GM12878 (cell line): Measurements from ENCODE around the gene SSBP3. TPM values are rescaled to one million over a fixed set of nuclear protein-coding genes. Genes with fewer than 3 reads are reported as not detected.

Source experiments
- ATAC-seq: fragments of 200-7000 bp; cut with Tn5 transposase; 3 replicates; pipeline ENCODE4 v1.9.1; 2020; ENCODE audit warnings: mild to moderate bottlenecking, moderate library complexity
- BruUV-seq: library from RNA; stranded (reverse); fragments of 400-500 nt; replicated peaks from 2 replicates; lab custom pipeline; 2021; lab: Mats Ljungman, UMichigan
- CTCF ChIA-PET: fragments of 300-600 bp; sonication (Branson Sonifier 250); formaldehyde crosslinking; extraction: SDS; loops from one replicate; lab custom pipeline; 2021; ENCODE audit warnings: inconsistent platforms; lab: Yijun Ruan, JAX
- POLR2A ChIA-PET: fragments of 350-600 bp; formaldehyde crosslinking; extraction: SDS; loops from one replicate; lab custom pipeline; 2021; ENCODE audit warnings: inconsistent platforms; lab: Charles Lee
- RAD21 ChIA-PET: fragments of 300-600 bp; sonication (Branson Sonifier 250); formaldehyde crosslinking; loops from one replicate; lab custom pipeline; 2023; ENCODE audit warnings: antibody characterized with exemption; ENCODE audit not compliant: unreplicated experiment; lab: Charles Lee
- SMC1A ChIA-PET: fragments of 300-600 bp; sonication (Branson Sonifier 250); formaldehyde crosslinking; loops from one replicate; lab custom pipeline; 2023; ENCODE audit not compliant: unreplicated experiment, uncharacterized antibody; lab: Charles Lee
- DNase-seq: peaks from one replicate; pipeline ENCODE4 v3.0.0-alpha.2; 2011; ENCODE audit warnings: low read depth, low spot score
- FAIRE-seq: peaks from 3 replicates; lab custom pipeline; 2011; peaks lifted over from hg19 to GRCh38; lab: Jason Lieb, UNC
- H2AFZ ChIP-seq: 2 replicates; pipeline ENCODE4 v1.6.0; 2011; ENCODE audit warnings: low read depth, low read length, control low read depth; ENCODE audit not compliant: control insufficient read depth
- H3K27ac ChIP-seq: 2 replicates; pipeline ENCODE4 v1.5.1; 2011; ENCODE audit warnings: control low read depth; ENCODE audit not compliant: control insufficient read depth, insufficient read depth
- H3K27me3 ChIP-seq, 2 experiments: replicated peaks in 1 of 2; 2 replicates each; pipeline versions ENCODE4 v1.6.0 to v1.6.1; 2011; ENCODE audit warnings: low read length in 1 of 2; ENCODE audit not compliant: control insufficient read depth in 2 of 2, insufficient read depth in 2 of 2
- H3K36me3 ChIP-seq, 2 experiments: 2 replicates each; pipeline ENCODE4 v1.5.1; 2011; ENCODE audit warnings: low read length in 1 of 2; ENCODE audit not compliant: control insufficient read depth in 2 of 2, insufficient read depth in 2 of 2
- H3K4me1 ChIP-seq: 2 replicates; pipeline ENCODE4 v1.6.1; 2011; ENCODE audit warnings: mild to moderate bottlenecking, low read length, moderate library complexity, mixed read lengths; ENCODE audit not compliant: control insufficient read depth, insufficient read depth
- H3K4me2 ChIP-seq: 2 replicates; pipeline ENCODE4 v1.6.0; 2011; ENCODE audit warnings: control low read depth; ENCODE audit not compliant: control insufficient read depth, insufficient read depth
- H3K4me3 ChIP-seq: fragments of 200-600 bp; sonication (generic); 2 replicates; pipeline ENCODE4 v1.5.1; 2016
- H3K79me2 ChIP-seq: 2 replicates; pipeline ENCODE4 v1.6.0; 2011; ENCODE audit warnings: low read length; ENCODE audit not compliant: control insufficient read depth, insufficient read depth
- H3K9ac ChIP-seq: 2 replicates; pipeline ENCODE4 v1.8.0; 2011; ENCODE audit warnings: low read length, control low read depth, mixed read lengths; ENCODE audit not compliant: control insufficient read depth, insufficient read depth
- H3K9me3 ChIP-seq: replicated peaks from 3 replicates; pipeline ENCODE4 v1.5.1; 2011; ENCODE audit warnings: mild to moderate bottlenecking, low read length; ENCODE audit not compliant: control insufficient read depth, insufficient read depth
- H4K20me1 ChIP-seq: 2 replicates; pipeline ENCODE4 v1.6.0; 2011; ENCODE audit not compliant: control insufficient read depth, insufficient read depth
- POLR2A ChIP-seq: IDR thresholded peaks from 2 replicates; pipeline ENCODE4 v1.6.1; 2011; ENCODE audit warnings: low read depth, mild to moderate bottlenecking, low read length
- RAD21 ChIP-seq: IDR thresholded peaks from 2 replicates; pipeline ENCODE4 v1.6.1; 2011; ENCODE audit warnings: mild to moderate bottlenecking, low read depth, low read length, moderate library complexity; ENCODE audit not compliant: insufficient read depth
- SIN3A ChIP-seq: IDR thresholded peaks from 2 replicates; pipeline ENCODE4 v1.6.1; 2012; ENCODE audit warnings: low read depth, low read length, improper control_type of control experiment
- SKIL ChIP-seq: fragments of 450-650 bp; IDR thresholded peaks from 2 replicates; pipeline ENCODE4 v1.6.1; 2017; ENCODE audit warnings: mild to moderate bottlenecking, low read depth, inconsistent platforms; ENCODE audit not compliant: poor library complexity, severe bottlenecking
- WGBS: methylation state at CpG from one replicate; pipeline ENCODE4 v1.1.6; 2016; ENCODE audit warnings: low lambda C conversion rate; ENCODE audit not compliant: insufficient replicate concordance, insufficient coverage; ENCODE audit errors: missing lambda C conversion rate; 5-methylcytosine and 5-hydroxymethylcytosine counted together
- in situ Hi-C: fragments of 300-500 bp; cut with MboI; formaldehyde crosslinking; loops from 9 replicates; pipeline ENCODE4 v1.14.3; 2018; ENCODE audit warnings: mixed read lengths
- intact Hi-C: fragments of 100-400 bp; cut with micrococcal nuclease; formaldehyde crosslinking; loops from one replicate; pipeline ENCODE4 v1.14.2; 2022; ENCODE audit not compliant: unreplicated experiment
- polyA plus RNA-seq, 11 experiments: library from polyadenylated mRNA; depleted of rRNA in 4 of 11; unstranded in 6 of 11; stranded (reverse) in 5 of 11; fragments of >200 nt; fragmentation: Nextera tagmentation in 4 of 11; fragmentation: Illumina TruSeq in 1 of 11; extraction: Ambion mirVana in 4 of 11; extraction: Trizol in 1 of 11; gene quantifications; 1 replicate in 1 of 11; 2 replicates in 10 of 11; pipeline versions ENCODE4 v1.2.1 to v1.2.3, GENCODE V29; 2011 to 2016; ENCODE audit warnings: inconsistent platforms in 2 of 11, missing spikeins in 2 of 11, low read depth in 1 of 11
- total RNA-seq, 4 experiments: library from RNA; depleted of rRNA in 3 of 4; stranded (reverse); fragments of >200 nt in 3 of 4; fragmentation: Illumina TruSeq in 1 of 4; extraction: Trizol in 1 of 4; gene quantifications; 2 replicates each; pipeline versions ENCODE4 v1.2.1 to v1.2.3, GENCODE V29; 2013 to 2021
- TF ChIP-seq, protein P1 (sequence below): fragments of 450-650 bp; IDR thresholded peaks from 2 replicates; pipeline ENCODE4 v1.6.1; 2017; ENCODE audit warnings: mild to moderate bottlenecking, moderate library complexity

Gene SSBP3
- total and polyA plus RNA-seq, 10 of the 15 experiments (the other 5 are each of a cell fraction or from before 2014, with no cell fraction given): 4.1 to 51.7 (median 17.1) TPM

DNA sequence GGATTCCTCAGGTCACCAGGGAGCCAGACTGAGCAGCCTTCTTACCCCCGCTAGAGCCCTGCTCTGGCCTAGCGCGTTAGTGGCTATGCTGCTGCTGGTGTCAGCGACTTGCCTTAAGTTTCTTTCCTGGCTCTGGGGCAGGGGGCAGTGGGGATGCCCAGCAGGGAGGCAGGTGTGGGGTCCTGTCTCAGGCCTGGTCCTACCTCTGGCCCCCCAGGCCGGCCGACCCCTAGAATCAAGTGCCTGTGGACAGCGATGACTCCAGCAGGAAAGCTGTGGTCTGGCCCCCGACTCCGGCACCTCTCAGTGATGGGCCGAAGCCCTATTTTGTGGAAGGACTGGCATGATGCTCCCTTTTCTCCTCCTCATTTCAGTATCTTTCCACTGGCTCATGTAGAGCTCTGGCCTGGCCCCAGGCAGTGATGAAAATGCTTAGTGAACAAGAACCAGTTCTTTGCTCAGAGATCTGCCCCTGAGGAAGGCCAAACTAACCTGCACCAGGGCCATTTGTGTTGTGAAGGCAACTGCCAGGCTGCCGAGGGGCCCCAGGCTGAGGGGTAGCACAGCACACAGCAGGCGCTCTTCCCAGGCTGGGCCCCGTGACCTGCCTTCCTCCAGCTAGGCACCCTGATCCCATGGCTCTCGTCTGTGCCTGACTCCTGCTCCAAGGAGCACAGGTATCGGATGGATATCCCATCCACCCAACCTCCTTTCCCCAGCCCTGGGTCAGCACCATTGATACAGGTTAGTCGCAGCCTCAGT, 182.6 kb downstream of the SSBP3 start:
- Histone ChIP-seq H3K4me1 (no peaks in the 10 kb centered on the region), H3K36me3 (peaks cover 2 to 4% of the 10 kb centered on the region in 2 experiments), H2AFZ (no peak overlapping the region), H3K27ac (no peak overlapping the region), H4K20me1 (no peaks in the 10 kb centered on the region), H3K4me2 (no peak overlapping the region), H3K4me3 (no peak overlapping the region), H3K9me3 (no peaks in the 10 kb centered on the region), H3K9ac (no peak overlapping the region), H3K79me2 (no peaks in the 10 kb centered on the region), H3K27me3 (no peaks in the 10 kb centered on the region)
- in situ Hi-C loops: no loop called here
- intact Hi-C loops: no loop called here
- 95% methylated on average over 15 of the region's 16 CpGs for WGBS
- TF ChIP-seq RAD21 (no peak), POLR2A (peak; percentile 41; the same call in 1 of the 2 replicates)
- no peak for FAIRE-seq
- POLR2A ChIA-PET: no interaction called here
- BruUV-seq: no TSS peak
- CTCF ChIA-PET: no interaction called here
- DNase-seq: no peak
- RAD21 ChIA-PET: no interaction called here
- no peak for ATAC-seq
- SMC1A ChIA-PET: no interaction called here

DNA sequence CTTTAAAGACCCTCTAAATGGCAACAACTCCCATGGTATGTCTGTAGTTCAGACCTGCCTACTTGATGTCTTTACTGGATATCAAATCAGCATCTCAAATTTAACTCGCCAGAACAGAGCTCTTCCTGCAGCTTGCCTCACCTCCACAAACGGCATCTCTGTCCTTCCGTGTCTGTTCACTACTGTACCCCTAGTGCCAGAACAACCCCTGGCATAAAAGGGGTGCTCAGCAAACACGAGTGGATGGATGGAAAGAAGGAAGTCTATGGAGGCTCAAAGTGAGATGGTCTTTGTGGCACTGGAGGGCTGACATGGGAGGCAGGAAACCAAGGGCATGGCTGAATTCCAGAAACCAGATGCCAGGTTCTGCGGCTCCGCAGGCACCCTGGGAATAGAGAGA, 183.5 kb downstream of the SSBP3 start:
- ATAC-seq (no peak), FAIRE-seq (no peak), DNase-seq (no peak)
- SMC1A ChIA-PET: no interaction called here
- CTCF ChIA-PET: no interaction called here
- Histone ChIP-seq H3K27me3 (no peaks in the 10 kb centered on the region), H3K4me3 (no peak overlapping the region), H3K4me2 (no peak overlapping the region), H3K36me3 (peaks cover 6 to 8% of the 10 kb centered on the region in 2 experiments), H4K20me1 (no peaks in the 10 kb centered on the region), H3K9me3 (no peaks in the 10 kb centered on the region), H3K4me1 (no peaks in the 10 kb centered on the region), H3K79me2 (no peaks in the 10 kb centered on the region), H3K27ac (no peak overlapping the region), H3K9ac (no peak overlapping the region), H2AFZ (no peak overlapping the region)
- RAD21 ChIA-PET: no interaction called here
- TF ChIP-seq SKIL (no peak), SIN3A (no peak)
- TF ChIP-seq, protein P1, sequence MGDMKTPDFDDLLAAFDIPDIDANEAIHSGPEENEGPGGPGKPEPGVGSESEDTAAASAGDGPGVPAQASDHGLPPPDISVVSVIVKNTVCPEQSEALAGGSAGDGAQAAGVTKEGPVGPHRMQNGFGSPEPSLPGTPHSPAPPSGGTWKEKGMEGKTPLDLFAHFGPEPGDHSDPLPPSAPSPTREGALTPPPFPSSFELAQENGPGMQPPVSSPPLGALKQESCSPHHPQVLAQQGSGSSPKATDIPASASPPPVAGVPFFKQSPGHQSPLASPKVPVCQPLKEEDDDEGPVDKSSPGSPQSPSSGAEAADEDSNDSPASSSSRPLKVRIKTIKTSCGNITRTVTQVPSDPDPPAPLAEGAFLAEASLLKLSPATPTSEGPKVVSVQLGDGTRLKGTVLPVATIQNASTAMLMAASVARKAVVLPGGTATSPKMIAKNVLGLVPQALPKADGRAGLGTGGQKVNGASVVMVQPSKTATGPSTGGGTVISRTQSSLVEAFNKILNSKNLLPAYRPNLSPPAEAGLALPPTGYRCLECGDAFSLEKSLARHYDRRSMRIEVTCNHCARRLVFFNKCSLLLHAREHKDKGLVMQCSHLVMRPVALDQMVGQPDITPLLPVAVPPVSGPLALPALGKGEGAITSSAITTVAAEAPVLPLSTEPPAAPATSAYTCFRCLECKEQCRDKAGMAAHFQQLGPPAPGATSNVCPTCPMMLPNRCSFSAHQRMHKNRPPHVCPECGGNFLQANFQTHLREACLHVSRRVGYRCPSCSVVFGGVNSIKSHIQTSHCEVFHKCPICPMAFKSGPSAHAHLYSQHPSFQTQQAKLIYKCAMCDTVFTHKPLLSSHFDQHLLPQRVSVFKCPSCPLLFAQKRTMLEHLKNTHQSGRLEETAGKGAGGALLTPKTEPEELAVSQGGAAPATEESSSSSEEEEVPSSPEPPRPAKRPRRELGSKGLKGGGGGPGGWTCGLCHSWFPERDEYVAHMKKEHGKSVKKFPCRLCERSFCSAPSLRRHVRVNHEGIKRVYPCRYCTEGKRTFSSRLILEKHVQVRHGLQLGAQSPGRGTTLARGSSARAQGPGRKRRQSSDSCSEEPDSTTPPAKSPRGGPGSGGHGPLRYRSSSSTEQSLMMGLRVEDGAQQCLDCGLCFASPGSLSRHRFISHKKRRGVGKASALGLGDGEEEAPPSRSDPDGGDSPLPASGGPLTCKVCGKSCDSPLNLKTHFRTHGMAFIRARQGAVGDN: no peak
- POLR2A ChIA-PET: no interaction called here
- BruUV-seq: no TSS peak
- WGBS: 82% methylated on average over 6 of the region's 6 CpGs
- in situ Hi-C loops (no loop called here), intact Hi-C loops (no loop called here)
